ENCODE data around the gene ZMIZ1. TPM values are rescaled to one million over a fixed set of nuclear protein-coding genes. Genes with fewer than 3 reads are reported as not detected.

Gene ZMIZ1
- total RNA-seq, 1 experiment from 2014 or later = 28.4 TPM

DNA sequence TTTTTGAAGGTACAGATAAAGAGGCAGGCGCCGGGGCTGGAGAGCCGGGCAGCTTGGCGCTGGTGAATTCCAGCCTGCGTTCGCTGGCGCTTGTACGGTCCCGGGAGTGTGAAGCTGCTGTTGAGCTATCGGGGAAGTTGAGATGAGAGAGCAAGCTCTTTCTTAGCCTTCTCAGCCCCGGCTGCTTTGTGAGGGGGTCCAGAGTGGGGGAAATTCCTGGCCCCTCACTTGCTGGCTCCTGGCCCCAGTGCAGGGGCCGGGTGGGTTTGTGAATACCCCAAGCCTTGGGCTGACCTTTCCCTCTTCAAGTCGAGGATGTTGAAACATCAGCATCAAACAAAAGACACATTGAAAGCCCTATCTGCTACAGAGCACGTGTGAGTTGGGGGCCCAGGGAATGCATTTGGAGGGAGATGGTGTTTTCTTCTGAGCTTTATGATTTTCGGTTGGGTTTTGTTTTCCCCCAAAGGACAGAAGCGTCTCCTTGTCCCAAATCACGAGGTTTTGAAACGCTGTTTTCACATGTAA, 2.7 kb downstream of the ZMIZ1 start:
- Histone ChIP-seq H3K9me2 (ENCODE audit: insufficient read depth) (no peaks in the 10 kb centered on the region), H3K27me3 (ENCODE audit: insufficient read depth, low read length) (no peaks in the 10 kb centered on the region), H3K36me3 (ENCODE audit: control insufficient read depth in 1 of 2, insufficient read depth in 2 of 2, low read length in 2 of 2) (no peaks in the 10 kb centered on the region), H3K79me2 (ENCODE audit: insufficient read depth, low read length) (peaks cover 64% of the 10 kb centered on the region), H3K9me3 (ENCODE audit: control insufficient read depth in 1 of 2, insufficient read depth in 1 of 2, low read depth in 1 of 2, low read length in 2 of 2) (no peaks in the 10 kb centered on the region), H3K4me3 (replicated peaks in 1 of 2; ENCODE audit: low read depth in 1 of 2, low read length in 2 of 2) (peak overlapping the region; percentile 84 to 85; a peak in 2 of 4 replicates), H3K4me1 (ENCODE audit: control insufficient read depth in 1 of 2, insufficient read depth in 2 of 2, low read length in 2 of 2) (peaks cover 32 to 64% of the 10 kb centered on the region in 2 experiments), H3K27ac (ENCODE audit: low read depth, low read length) (peak overlapping the region; percentile 40; the same call in 1 of the 2 replicates), H3K9ac (ENCODE audit: low read length) (no peak overlapping the region), H4K20me1 (ENCODE audit: insufficient read depth) (no peaks in the 10 kb centered on the region), H2AFZ (ENCODE audit: low read depth, low read length, poor library complexity, severe bottlenecking) (no peak overlapping the region), H3K4me2 (ENCODE audit: low read length) (peak overlapping the region; percentile 90)
- BruUV-seq (replicated peaks) = no TSS peak
- ATAC-seq (no peak), DNase-seq (ENCODE audit: low read depth, low spot score) (no peak)
- TF ChIP-seq SIN3A (IDR thresholded peaks at IDR 0.05; ENCODE audit: low read depth) (no peak), CEBPB (IDR thresholded peaks at IDR 0.05; ENCODE audit: low read depth) (no peak), FOSL1 (IDR thresholded peaks at IDR 0.05; ENCODE audit: low read depth) (no peak), SP1 (IDR thresholded peaks at IDR 0.05; ENCODE audit: low read depth) (no peak), JUND (IDR thresholded peaks at IDR 0.05) (no peak), EZH2phosphoT487 (IDR thresholded peaks at IDR 0.05; ENCODE audit: borderline replicate concordance) (no peak), RAD21 (IDR thresholded peaks at IDR 0.05; ENCODE audit: low read depth) (no peak), EGR1 (IDR thresholded peaks at IDR 0.05; ENCODE audit: low read depth) (no peak), ELF1 (IDR thresholded peaks at IDR 0.05; ENCODE audit: borderline replicate concordance, low read depth) (no peak), SRF (IDR thresholded peaks at IDR 0.05; ENCODE audit: low read depth) (no peak)
- TF ChIP-seq, protein P1, sequence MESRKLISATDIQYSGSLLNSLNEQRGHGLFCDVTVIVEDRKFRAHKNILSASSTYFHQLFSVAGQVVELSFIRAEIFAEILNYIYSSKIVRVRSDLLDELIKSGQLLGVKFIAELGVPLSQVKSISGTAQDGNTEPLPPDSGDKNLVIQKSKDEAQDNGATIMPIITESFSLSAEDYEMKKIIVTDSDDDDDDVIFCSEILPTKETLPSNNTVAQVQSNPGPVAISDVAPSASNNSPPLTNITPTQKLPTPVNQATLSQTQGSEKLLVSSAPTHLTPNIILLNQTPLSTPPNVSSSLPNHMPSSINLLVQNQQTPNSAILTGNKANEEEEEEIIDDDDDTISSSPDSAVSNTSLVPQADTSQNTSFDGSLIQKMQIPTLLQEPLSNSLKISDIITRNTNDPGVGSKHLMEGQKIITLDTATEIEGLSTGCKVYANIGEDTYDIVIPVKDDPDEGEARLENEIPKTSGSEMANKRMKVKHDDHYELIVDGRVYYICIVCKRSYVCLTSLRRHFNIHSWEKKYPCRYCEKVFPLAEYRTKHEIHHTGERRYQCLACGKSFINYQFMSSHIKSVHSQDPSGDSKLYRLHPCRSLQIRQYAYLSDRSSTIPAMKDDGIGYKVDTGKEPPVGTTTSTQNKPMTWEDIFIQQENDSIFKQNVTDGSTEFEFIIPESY (IDR thresholded peaks at IDR 0.05; ENCODE audit: extremely low read depth, insufficient replicate concordance, low read length) = no peak
- ChIA-PET POLR2A (no interaction called here), CTCF (interaction anchor here (2.0 kb wide), 1 partner anchor 124 kb away, joined by 6 read pairs; no protein-coding TSS in a partner anchor), RAD21 (ENCODE audit: low non-redundant PET in 1 of 2, low total read pairs in 2 of 2, uncharacterized antibody in 2 of 2, unreplicated experiment in 2 of 2) (interaction anchor here (0.6 to 1.2 kb wide), 2 partner anchors 27 to 124 kb away, joined by 3 read pairs; no protein-coding TSS in a partner anchor)
- intact Hi-C loops (cut with micrococcal nuclease) = no loop called here
